RWPE2 (cell line): ENCODE data around the gene CNBP.

Source experiments
- ATAC-seq: fragments of 200-7000 bp; cut with Tn5 transposase; 3 replicates; pipeline ENCODE4 v1.9.1; 2021; ENCODE audit warnings: low read depth
- DNase-seq: peaks from one replicate; pipeline ENCODE4 v3.0.0-alpha.2; 2020; ENCODE audit warnings: low spot score
- H3K27ac ChIP-seq: fragments of 450-650 bp; 2 replicates; pipeline ENCODE4 v1.5.1; 2017; ENCODE audit warnings: mild to moderate bottlenecking; ENCODE audit not compliant: poor library complexity, severe bottlenecking
- H3K27me3 ChIP-seq: fragments of 250-450 bp; sonication (Bioruptor Pico); 2 replicates; pipeline ENCODE4 v1.5.1; 2021; ENCODE audit warnings: mild to moderate bottlenecking, moderate library complexity; ENCODE audit not compliant: insufficient read depth, poor library complexity, severe bottlenecking
- H3K36me3 ChIP-seq: fragments of 250-450 bp; sonication (Bioruptor Pico); 2 replicates; pipeline ENCODE4 v1.5.1; 2020; ENCODE audit warnings: low read depth, mild to moderate bottlenecking, moderate library complexity
- H3K4me1 ChIP-seq: fragments of 250-450 bp; sonication (Bioruptor Pico); 2 replicates; pipeline ENCODE4 v1.5.1; 2021; ENCODE audit warnings: mild to moderate bottlenecking, moderate library complexity; ENCODE audit not compliant: insufficient read depth, poor library complexity, severe bottlenecking
- H3K4me3 ChIP-seq: fragments of 250-450 bp; sonication (Bioruptor Pico); 2 replicates; pipeline ENCODE4 v1.5.1; 2021; ENCODE audit warnings: mild to moderate bottlenecking, moderate library complexity; ENCODE audit not compliant: severe bottlenecking
- H3K9me3 ChIP-seq: fragments of 250-450 bp; sonication (Bioruptor Pico); 2 replicates; pipeline ENCODE4 v1.5.1; 2021; ENCODE audit warnings: mild to moderate bottlenecking, moderate library complexity; ENCODE audit not compliant: severe bottlenecking
- TF ChIP-seq, protein P1 (sequence below): fragments of 450-650 bp; IDR thresholded peaks from one replicate; pipeline ENCODE4 v1.5.1; 2017; ENCODE audit warnings: mild to moderate bottlenecking, moderate library complexity; ENCODE audit not compliant: poor library complexity, severe bottlenecking

The CNBP gene

DNA sequence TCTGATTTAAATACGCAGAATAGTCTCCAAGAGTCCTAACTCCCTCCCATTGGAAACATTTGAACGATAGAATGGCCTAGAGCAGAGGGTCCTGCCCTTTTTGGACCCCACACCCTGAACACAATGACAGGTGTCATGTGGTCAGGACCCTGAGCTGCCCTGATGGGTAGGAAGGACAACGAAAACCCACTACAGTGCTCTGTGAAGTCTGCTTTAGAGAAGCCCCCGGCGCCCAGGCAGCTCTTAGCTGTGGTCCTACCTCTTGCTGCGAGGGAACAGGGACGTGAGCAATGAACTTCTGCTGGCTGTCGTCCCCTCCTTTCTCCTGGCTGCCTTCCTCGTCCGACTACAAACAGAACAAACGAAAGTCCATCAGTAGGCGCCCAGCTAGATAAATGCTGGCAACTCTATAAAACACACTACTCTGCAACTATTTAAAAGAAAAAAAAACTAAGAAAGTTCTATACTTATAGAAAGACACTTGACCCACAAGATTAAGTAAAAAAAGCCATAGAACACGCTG lies 53.3 kb downstream of the CNBP start:
- no peak for ATAC-seq
- Histone ChIP-seq H3K9me3 (no peaks in the 10 kb centered on the region), H3K4me3 (no peak overlapping the region), H3K4me1 (no peaks in the 10 kb centered on the region), H3K27me3 (no peaks in the 10 kb centered on the region), H3K36me3 (peaks cover 59% of the 10 kb centered on the region), H3K27ac (no peak overlapping the region)
- TF ChIP-seq, protein P1, sequence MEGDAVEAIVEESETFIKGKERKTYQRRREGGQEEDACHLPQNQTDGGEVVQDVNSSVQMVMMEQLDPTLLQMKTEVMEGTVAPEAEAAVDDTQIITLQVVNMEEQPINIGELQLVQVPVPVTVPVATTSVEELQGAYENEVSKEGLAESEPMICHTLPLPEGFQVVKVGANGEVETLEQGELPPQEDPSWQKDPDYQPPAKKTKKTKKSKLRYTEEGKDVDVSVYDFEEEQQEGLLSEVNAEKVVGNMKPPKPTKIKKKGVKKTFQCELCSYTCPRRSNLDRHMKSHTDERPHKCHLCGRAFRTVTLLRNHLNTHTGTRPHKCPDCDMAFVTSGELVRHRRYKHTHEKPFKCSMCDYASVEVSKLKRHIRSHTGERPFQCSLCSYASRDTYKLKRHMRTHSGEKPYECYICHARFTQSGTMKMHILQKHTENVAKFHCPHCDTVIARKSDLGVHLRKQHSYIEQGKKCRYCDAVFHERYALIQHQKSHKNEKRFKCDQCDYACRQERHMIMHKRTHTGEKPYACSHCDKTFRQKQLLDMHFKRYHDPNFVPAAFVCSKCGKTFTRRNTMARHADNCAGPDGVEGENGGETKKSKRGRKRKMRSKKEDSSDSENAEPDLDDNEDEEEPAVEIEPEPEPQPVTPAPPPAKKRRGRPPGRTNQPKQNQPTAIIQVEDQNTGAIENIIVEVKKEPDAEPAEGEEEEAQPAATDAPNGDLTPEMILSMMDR: no peak
- no peak for DNase-seq

DNA sequence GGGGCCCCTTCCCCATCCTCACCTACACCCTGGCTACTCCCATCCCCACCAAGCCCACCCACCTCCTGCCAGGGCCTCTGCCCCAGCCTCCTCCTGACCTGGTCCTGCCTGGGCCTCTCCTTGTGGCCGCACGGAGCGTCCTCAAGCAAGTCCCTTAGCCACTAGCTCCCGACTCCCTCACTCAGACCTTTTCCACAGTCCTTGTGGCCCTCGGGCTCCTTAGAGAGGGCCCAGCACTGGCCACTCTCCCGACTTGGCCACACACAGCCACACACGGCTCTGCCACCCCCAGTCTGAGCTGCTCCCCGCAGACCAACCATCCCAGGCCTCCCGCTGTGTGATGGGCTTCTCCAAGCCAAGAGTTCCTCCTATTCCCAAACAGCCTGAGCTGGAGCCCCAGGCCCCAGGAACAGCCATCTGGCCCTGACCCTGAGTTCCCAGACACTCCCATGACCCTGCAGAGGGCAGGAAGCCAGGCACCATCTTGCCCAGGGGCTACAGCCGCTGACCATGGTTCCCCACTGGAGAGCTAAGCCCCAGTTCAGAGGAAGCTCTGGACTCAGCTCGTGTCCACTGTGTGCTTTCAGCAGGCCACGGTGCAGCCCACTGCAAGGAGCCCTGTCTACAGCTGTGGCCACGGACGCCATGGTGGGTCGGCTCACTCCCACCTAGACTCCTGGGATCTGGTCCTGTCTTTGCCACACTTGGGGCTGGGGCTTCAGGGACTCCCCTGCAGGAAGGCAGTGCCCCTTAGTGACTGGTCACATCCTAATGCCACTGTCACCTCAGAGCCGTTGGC lies 55.1 kb downstream of the CNBP start:
- no peaks in the 10 kb centered on the region for H3K27me3 ChIP-seq
- TF ChIP-seq, protein P1: no peak

DNA sequence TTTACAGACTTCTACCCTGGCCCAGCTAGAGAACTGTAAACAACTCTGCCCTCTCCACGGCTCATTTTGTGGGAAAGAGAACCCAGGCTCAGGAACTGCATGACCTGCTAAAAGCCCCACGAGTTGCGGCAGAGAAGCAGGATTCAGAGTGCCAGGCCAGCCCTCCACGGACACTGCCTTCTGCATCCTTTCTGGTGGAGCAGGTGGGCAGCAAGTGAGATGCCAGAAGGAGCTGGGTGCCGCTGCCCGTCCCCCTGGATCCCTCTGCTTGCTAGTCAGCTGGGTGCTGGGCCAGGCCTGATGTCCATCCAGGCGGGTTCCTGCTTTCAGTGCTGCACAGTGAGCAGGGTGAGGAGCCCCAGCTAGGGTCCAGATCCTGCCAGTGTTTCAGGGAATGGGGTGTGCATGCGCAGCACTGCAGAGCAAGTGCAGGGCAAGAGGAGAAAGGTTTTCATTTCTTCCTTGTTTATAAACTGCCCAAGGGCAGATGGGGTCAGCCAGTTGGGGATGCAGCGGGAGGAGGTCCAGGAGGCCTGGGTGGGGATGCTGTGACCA lies 56.9 kb downstream of the CNBP start:
- Histone ChIP-seq H3K9me3 (no peaks in the 10 kb centered on the region), H3K36me3 (peaks cover 25% of the 10 kb centered on the region), H3K27ac (no peak overlapping the region), H3K4me3 (no peak overlapping the region), H3K27me3 (no peaks in the 10 kb centered on the region), H3K4me1 (no peaks in the 10 kb centered on the region)
- DNase-seq (no peak), ATAC-seq (no peak)
- TF ChIP-seq, protein P1: no peak

More for the DNA sequence above, 55.1 kb downstream of the CNBP start:
- peaks cover 42% of the 10 kb centered on the region for H3K36me3 ChIP-seq
- H3K4me3 ChIP-seq: no peak overlapping the region
- ATAC-seq (no peak), DNase-seq (no peak)
- no peaks in the 10 kb centered on the region for H3K4me1 ChIP-seq
- no peak overlapping the region for H3K27ac ChIP-seq
- no peaks in the 10 kb centered on the region for H3K9me3 ChIP-seq

DNA sequence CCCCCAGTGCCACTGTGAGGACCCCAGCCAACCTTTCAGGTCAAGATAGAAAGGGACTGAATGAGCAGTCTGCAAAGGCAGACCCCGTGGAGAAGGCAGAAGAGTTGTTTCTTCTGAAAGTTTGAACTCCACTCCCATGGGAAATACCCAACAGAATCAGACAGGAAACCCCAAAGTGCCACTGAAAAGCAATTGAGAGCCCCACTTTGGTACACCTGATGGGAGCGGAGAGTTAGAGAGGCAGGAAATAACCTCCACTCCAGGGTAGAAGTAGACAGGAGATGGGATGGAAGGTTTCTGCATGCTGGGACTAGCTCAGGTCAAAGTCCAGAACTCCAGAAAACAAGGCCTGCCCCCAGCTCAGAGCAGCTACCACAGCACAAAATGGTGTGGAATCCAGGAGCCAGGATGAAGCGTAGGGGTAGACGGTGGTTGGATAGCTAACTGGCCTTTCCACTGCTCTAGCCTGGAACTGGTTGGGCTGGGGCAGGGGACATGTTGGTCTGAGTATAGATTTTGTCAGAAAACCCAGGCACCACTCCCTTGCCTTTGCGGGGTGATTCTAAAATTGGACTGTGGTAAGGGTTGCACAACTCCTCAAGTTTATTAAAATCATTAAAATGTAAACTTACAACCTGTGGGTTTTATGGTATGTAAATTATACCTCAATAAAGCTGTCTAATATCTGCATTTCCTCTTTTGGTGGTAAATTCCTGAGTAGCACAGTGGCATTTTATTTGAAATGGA lies 60.2 kb downstream of the CNBP start:
- TF ChIP-seq, protein P1: no peak
- Histone ChIP-seq H3K4me1 (no peaks in the 10 kb centered on the region), H3K36me3 (peaks cover 3% of the 10 kb centered on the region; the same call in 1 of the 2 replicates), H3K9me3 (no peaks in the 10 kb centered on the region), H3K4me3 (no peak overlapping the region), H3K27me3 (no peaks in the 10 kb centered on the region), H3K27ac (peak overlapping the region; percentile 73)
- no peak for ATAC-seq
- DNase-seq: no peak
